Cerebellar cortex (tissue), 1 donor: ENCODE results near the gene KLHL36.
A peak's percentile ranks its signal among the peaks of the same experiment; 100 is the strongest.

ENCODE experiments used
- DNase-seq: peaks from one replicate; pipeline ENCODE4 v3.0.0-alpha.2; 2015; ENCODE audit warnings: low spot score

The KLHL36 gene

DNA sequence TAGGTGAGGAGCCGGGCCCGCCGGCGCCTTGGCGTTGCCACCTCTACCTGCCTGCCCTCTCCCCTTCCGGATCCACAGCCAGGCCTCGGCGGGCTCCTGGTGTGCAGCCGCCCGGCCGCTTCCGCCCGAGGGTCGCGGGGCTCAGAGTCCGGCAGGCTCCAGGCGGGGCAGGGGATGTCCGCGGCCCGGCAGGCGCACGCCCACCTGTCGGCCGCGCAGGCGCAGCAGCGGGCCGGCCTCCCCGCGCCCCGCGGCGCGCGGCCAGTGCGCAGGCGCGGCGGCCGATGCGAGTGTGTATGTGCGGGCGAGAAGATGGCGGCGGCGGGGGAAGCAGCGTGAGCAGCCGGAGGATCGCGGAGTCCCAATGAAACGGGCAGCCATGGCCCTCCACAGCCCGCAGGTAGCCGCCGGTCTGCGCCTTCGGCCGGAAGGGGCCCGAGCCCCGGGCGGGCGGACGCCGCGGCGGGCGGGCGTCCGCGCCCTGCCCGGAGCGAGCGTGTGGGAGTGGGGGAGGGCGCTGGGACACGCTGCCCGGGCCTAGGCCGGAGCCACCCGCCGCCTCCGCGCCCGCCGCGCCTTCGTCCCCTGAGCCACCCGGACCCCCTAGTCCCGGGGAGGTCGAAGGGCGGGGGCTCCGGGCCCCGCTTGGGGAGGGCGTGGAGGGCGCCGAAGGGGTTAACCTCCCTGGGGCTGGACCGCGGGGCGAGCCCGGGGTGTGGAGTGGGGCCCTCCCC lies 51.6 kb downstream of the KLHL36 start, which contains the start of gene USP10:
USP10 (plus strand) TSS at position 289 of the 734 bp plus-strand sequence; CDS start at position 380, 91 bp downstream.
- peak; percentile 68 for DNase-seq

DNA sequence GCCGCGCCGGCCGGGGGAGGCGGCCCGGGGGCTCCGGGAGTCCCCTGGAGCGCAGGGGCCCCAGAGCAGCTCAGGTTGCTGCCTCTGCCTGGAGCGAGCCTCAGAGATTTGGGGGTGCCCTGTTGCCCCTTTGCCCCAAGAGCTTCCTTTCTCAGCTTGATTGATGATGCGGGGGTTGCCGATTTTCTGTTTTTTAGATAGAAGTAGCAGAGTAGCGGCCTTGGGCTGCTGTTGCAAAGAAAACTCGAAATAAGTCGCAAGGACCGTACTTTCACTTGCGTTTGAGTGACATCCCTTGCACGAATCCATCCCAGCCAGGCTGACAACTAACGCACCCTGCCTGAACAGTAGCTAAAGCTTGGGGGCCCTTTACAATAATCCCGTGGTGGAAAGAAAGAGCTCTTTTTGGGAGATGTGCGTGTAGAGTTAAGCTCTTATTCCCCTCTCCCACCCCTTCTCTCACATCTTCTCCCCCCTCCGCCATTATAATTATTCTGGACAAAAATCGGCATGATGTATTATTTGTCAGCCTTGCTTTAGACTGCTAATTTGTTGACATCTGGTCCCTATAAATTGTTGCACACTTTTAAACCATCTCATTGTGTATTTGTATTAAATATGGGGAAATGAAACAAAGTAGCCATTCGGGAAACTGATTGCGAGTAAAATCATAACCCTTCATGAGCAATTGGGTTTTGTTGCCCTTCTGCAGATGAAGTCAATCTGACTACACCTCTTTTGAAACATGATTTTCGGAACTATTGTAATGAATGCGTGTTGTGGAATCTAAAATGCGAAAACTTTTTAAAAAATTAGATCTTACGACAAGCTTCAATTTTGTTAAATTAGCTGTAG lies 52.4 kb downstream of the KLHL36 start:
- DNase-seq, result peak; percentile 42

DNA sequence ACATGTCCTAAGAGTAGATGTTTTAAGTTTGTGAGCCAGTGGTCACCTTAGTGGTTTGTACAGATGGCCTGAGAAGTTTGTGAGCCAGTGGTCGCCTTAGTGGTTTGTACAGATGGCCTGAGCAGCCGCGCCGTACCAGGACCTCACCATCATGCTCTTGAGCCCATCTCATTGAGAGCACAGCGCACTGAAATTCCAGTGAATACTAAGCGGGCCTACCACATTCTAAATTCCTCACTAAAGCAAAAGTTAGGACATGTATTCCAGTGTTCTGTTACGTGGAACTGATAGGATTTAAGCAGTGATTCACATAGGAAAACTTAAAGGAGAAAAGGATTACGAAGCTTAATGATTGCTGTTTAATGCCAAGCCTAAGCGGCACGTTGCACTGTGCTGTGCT lies 55.4 kb downstream of the KLHL36 start:
- no peak for DNase-seq

- DNase-seq, result no peak
These were observed 55.9 kb downstream of the KLHL36 start for GRCh38 chr16:84704253-84704652.

- DNase-seq, result no peak
These were observed 58.5 kb downstream of the KLHL36 start for GRCh38 chr16:84706856-84707255.

GRCh38 chr16:84709609-84710008 lies 61.3 kb downstream of the KLHL36 start:
- no peak for DNase-seq

GRCh38 chr16:84710686-84711085 lies 62.4 kb downstream of the KLHL36 start:
- no peak for DNase-seq
